Measurements from ENCODE around the gene MEIS2.
A peak's percentile ranks its signal among the peaks of the same experiment; 100 is the strongest.

MEIS2 gene

GRCh38 chr15:37053166-37053565, 47.2 kb downstream of the MEIS2 start:
- Histone ChIP-seq H2BK12ac (ENCODE audit: low read length) (no peak overlapping the region), H2AK5ac (ENCODE audit: low read length) (no peak overlapping the region), H3K4me2 (ENCODE audit: low read length) (no peak overlapping the region), H3K23ac (ENCODE audit: low read length) (no peak overlapping the region), H4K8ac (ENCODE audit: low read depth, low read length) (no peak overlapping the region), H3K79me1 (ENCODE audit: low read length) (peaks cover 8% of the 10 kb centered on the region), H3K14ac (ENCODE audit: low read length) (no peak overlapping the region), H2AFZ (ENCODE audit: insufficient read depth, low read length, poor library complexity) (no peak overlapping the region), H3K27ac (ENCODE audit: low read depth, low read length) (no peak overlapping the region), H2BK5ac (ENCODE audit: low read depth, low read length, poor library complexity) (no peak overlapping the region), H3K36me3 (ENCODE audit: control insufficient read depth in 1 of 2, insufficient read depth in 2 of 2, low read length in 2 of 2) (no peaks in the 10 kb centered on the region), H3K9ac (ENCODE audit: low read length) (no peak overlapping the region), H3K4me1 (ENCODE audit: control insufficient read depth in 1 of 2, insufficient read depth in 2 of 2, low read length in 2 of 2) (peaks cover 13 to 16% of the 10 kb centered on the region in 2 experiments), H3K4me3 (ENCODE audit: low read depth, low read length) (no peak overlapping the region), H3K27me3 (ENCODE audit: insufficient read depth, low read length) (no peaks in the 10 kb centered on the region), H4K12ac (ENCODE audit: low read depth, low read length) (no peak overlapping the region), H3K4ac (ENCODE audit: low read depth, low read length) (no peak overlapping the region), H2BK120ac (ENCODE audit: insufficient read depth, low read length, poor library complexity) (no peak overlapping the region), H4K91ac (ENCODE audit: low read depth, low read length) (no peak overlapping the region), H3K9me3 (ENCODE audit: insufficient read depth, low read depth, low read length) (no peaks in the 10 kb centered on the region), H3K79me2 (ENCODE audit: control insufficient read depth, insufficient read depth, low read length, poor library complexity) (peaks cover 1% of the 10 kb centered on the region), H3K18ac (ENCODE audit: low read length) (no peak overlapping the region)
- no CpG with 5 or more reads among the region's 6 CpGs for WGBS (ENCODE audit: extremely low coverage, insufficient coverage, insufficient read length)
- no peak for DNase-seq

GRCh38 chr15:37050345-37050744, 50.0 kb downstream of the MEIS2 start:
- no peak overlapping the region for H3K9ac ChIP-seq (ENCODE audit: low read length)
- H3K79me2 ChIP-seq (ENCODE audit: control insufficient read depth, insufficient read depth, low read length, poor library complexity), result no peaks in the 10 kb centered on the region
- H3K4me3 ChIP-seq (ENCODE audit: low read depth, low read length), result no peak overlapping the region
- peaks cover under 1% of the 10 kb centered on the region for H3K79me1 ChIP-seq (ENCODE audit: low read length)
- H3K14ac ChIP-seq (ENCODE audit: low read length), result no peak overlapping the region
- no peak overlapping the region for H3K4ac ChIP-seq (ENCODE audit: low read depth, low read length)
- no peak overlapping the region for H2BK5ac ChIP-seq (ENCODE audit: low read depth, low read length, poor library complexity)
- no peak overlapping the region for H3K18ac ChIP-seq (ENCODE audit: low read length)
- no peak overlapping the region for H4K8ac ChIP-seq (ENCODE audit: low read depth, low read length)
- H2AFZ ChIP-seq (ENCODE audit: insufficient read depth, low read length, poor library complexity), result no peak overlapping the region
- no peak overlapping the region for H3K27ac ChIP-seq (ENCODE audit: low read depth, low read length)
- no peak overlapping the region for H4K12ac ChIP-seq (ENCODE audit: low read depth, low read length)
- no peaks in the 10 kb centered on the region for H3K36me3 ChIP-seq (ENCODE audit: control insufficient read depth in 1 of 2, insufficient read depth in 2 of 2, low read length in 2 of 2)
- no peak overlapping the region for H4K91ac ChIP-seq (ENCODE audit: low read depth, low read length)
- no peak overlapping the region for H2BK12ac ChIP-seq (ENCODE audit: low read length)
- H3K4me1 ChIP-seq (ENCODE audit: control insufficient read depth in 1 of 2, insufficient read depth in 2 of 2, low read length in 2 of 2), result peaks cover 3 to 6% of the 10 kb centered on the region in 2 experiments
- no peak overlapping the region for H3K4me2 ChIP-seq (ENCODE audit: low read length)
- H3K27me3 ChIP-seq (ENCODE audit: insufficient read depth, low read length), result no peaks in the 10 kb centered on the region
- no peak overlapping the region for H2BK120ac ChIP-seq (ENCODE audit: insufficient read depth, low read length, poor library complexity)
- no peaks in the 10 kb centered on the region for H3K9me3 ChIP-seq (ENCODE audit: insufficient read depth, low read depth, low read length)
- H3K23ac ChIP-seq (ENCODE audit: low read length), result no peak overlapping the region
- WGBS (ENCODE audit: extremely low coverage, insufficient coverage, insufficient read length), result no CpG with 5 or more reads among the region's 3 CpGs
- DNase-seq, result no peak
- no peak overlapping the region for H2AK5ac ChIP-seq (ENCODE audit: low read length)

- H3K79me2 ChIP-seq (ENCODE audit: control insufficient read depth, insufficient read depth, low read length, poor library complexity), result peaks cover 1% of the 10 kb centered on the region
Observed at GRCh38 chr15:37046876-37047614, 53.3 kb downstream of the MEIS2 start.

GRCh38 chr15:37045859-37046740, 54.2 kb downstream of the MEIS2 start:
- Histone ChIP-seq H2AK5ac (ENCODE audit: low read length) (no peak overlapping the region), H2BK5ac (ENCODE audit: low read depth, low read length, poor library complexity) (no peak overlapping the region), H3K4me3 (ENCODE audit: low read depth, low read length) (no peak overlapping the region), H3K9me3 (ENCODE audit: insufficient read depth, low read depth, low read length) (no peaks in the 10 kb centered on the region), H3K79me2 (ENCODE audit: control insufficient read depth, insufficient read depth, low read length, poor library complexity) (peaks cover 1% of the 10 kb centered on the region), H3K79me1 (ENCODE audit: low read length) (peaks cover 1% of the 10 kb centered on the region), H4K12ac (ENCODE audit: low read depth, low read length) (no peak overlapping the region), H2BK120ac (ENCODE audit: insufficient read depth, low read length, poor library complexity) (peak overlapping the region; percentile 46), H2AFZ (ENCODE audit: insufficient read depth, low read length, poor library complexity) (peak overlapping the region; percentile 45), H3K27ac (ENCODE audit: low read depth, low read length) (peak overlapping the region; percentile 52), H3K23ac (ENCODE audit: low read length) (no peak overlapping the region), H4K8ac (ENCODE audit: low read depth, low read length) (peak overlapping the region; percentile 9), H3K4me1 (ENCODE audit: control insufficient read depth in 1 of 2, insufficient read depth in 2 of 2, low read length in 2 of 2) (peaks cover 3 to 6% of the 10 kb centered on the region in 2 experiments), H3K4me2 (ENCODE audit: low read length) (peak overlapping the region; percentile 26), H3K18ac (ENCODE audit: low read length) (no peak overlapping the region), H3K9ac (ENCODE audit: low read length) (no peak overlapping the region), H3K36me3 (ENCODE audit: control insufficient read depth in 1 of 2, insufficient read depth in 2 of 2, low read length in 2 of 2) (peaks cover 0 to 2% of the 10 kb centered on the region in 2 experiments), H3K14ac (ENCODE audit: low read length) (no peak overlapping the region), H3K4ac (ENCODE audit: low read depth, low read length) (no peak overlapping the region), H2BK12ac (ENCODE audit: low read length) (peak overlapping the region; percentile 43), H4K91ac (ENCODE audit: low read depth, low read length) (no peak overlapping the region), H3K27me3 (ENCODE audit: insufficient read depth, low read length) (no peaks in the 10 kb centered on the region)
- DNase-seq, result no peak
- no CpG with 5 or more reads among the region's 12 CpGs for WGBS (ENCODE audit: extremely low coverage, insufficient coverage, insufficient read length)

More at GRCh38 chr15:37046876-37047614, 53.3 kb downstream of the MEIS2 start:
- Histone ChIP-seq H4K91ac (ENCODE audit: low read depth, low read length) (no peak overlapping the region), H3K9me3 (ENCODE audit: insufficient read depth, low read depth, low read length) (no peaks in the 10 kb centered on the region), H3K36me3 (ENCODE audit: control insufficient read depth in 1 of 2, insufficient read depth in 2 of 2, low read length in 2 of 2) (no peaks in the 10 kb centered on the region), H3K9ac (ENCODE audit: low read length) (no peak overlapping the region), H4K8ac (ENCODE audit: low read depth, low read length) (no peak overlapping the region), H2AFZ (ENCODE audit: insufficient read depth, low read length, poor library complexity) (no peak overlapping the region), H4K12ac (ENCODE audit: low read depth, low read length) (no peak overlapping the region), H3K4me3 (ENCODE audit: low read depth, low read length) (no peak overlapping the region), H3K4ac (ENCODE audit: low read depth, low read length) (no peak overlapping the region), H3K27me3 (ENCODE audit: insufficient read depth, low read length) (no peaks in the 10 kb centered on the region), H3K4me2 (ENCODE audit: low read length) (peak overlapping the region; percentile 25), H2BK5ac (ENCODE audit: low read depth, low read length, poor library complexity) (no peak overlapping the region), H3K23ac (ENCODE audit: low read length) (no peak overlapping the region), H2BK120ac (ENCODE audit: insufficient read depth, low read length, poor library complexity) (no peak overlapping the region), H3K18ac (ENCODE audit: low read length) (no peak overlapping the region), H3K14ac (ENCODE audit: low read length) (no peak overlapping the region), H3K4me1 (ENCODE audit: control insufficient read depth in 1 of 2, insufficient read depth in 2 of 2, low read length in 2 of 2) (peaks cover 3 to 6% of the 10 kb centered on the region in 2 experiments), H3K27ac (ENCODE audit: low read depth, low read length) (no peak overlapping the region), H2BK12ac (ENCODE audit: low read length) (no peak overlapping the region), H2AK5ac (ENCODE audit: low read length) (no peak overlapping the region), H3K79me1 (ENCODE audit: low read length) (peaks cover 1% of the 10 kb centered on the region)
- peak; percentile 33 to 79 for DNase-seq
